ENCODE measurements around the gene PCSK9.

PCSK9 gene

GRCh38 chr1:55060133-55060999 is 21.0 kb downstream of the PCSK9 start:
- DNase-seq = no peak

- DNase-seq = no peak
Observed at GRCh38 chr1:55061000-55061705, 21.8 kb downstream of the PCSK9 start.

GRCh38 chr1:55061706-55062321 is 22.5 kb downstream of the PCSK9 start:
- DNase-seq = no peak

- no peak for DNase-seq
Observed at GRCh38 chr1:55062801-55063576, 23.6 kb downstream of the PCSK9 start.

- DNase-seq = no peak
Observed at GRCh38 chr1:55063577-55063942, 24.2 kb downstream of the PCSK9 start.

- DNase-seq = no peak
Observed at GRCh38 chr1:55064071-55064581, 24.8 kb downstream of the PCSK9 start.

- DNase-seq = no peak
Observed at GRCh38 chr1:55064861-55065263, 25.5 kb downstream of the PCSK9 start.

- no peak for DNase-seq
Observed at GRCh38 chr1:55065648-55066047, 26.3 kb downstream of the PCSK9 start.

GRCh38 chr1:55067022-55067778 is 27.9 kb downstream of the PCSK9 start:
- DNase-seq = no peak

- DNase-seq = no peak
Observed at GRCh38 chr1:55067914-55068313, 28.6 kb downstream of the PCSK9 start.

GRCh38 chr1:55068638-55069037 is 29.3 kb downstream of the PCSK9 start:
- DNase-seq = no peak

GRCh38 chr1:55069280-55069679 is 29.9 kb downstream of the PCSK9 start:
- no peak for DNase-seq

- no peak for DNase-seq
Observed at GRCh38 chr1:55070293-55071164, 31.2 kb downstream of the PCSK9 start.

- DNase-seq = no peak
Observed at GRCh38 chr1:55071477-55071876, 32.1 kb downstream of the PCSK9 start.

GRCh38 chr1:55073187-55073916 is 34.0 kb downstream of the PCSK9 start:
- DNase-seq = no peak

- no peak for DNase-seq
Observed at GRCh38 chr1:55074455-55074854, 35.1 kb downstream of the PCSK9 start.

- no peak for DNase-seq
Observed at GRCh38 chr1:55076356-55076755, 37.0 kb downstream of the PCSK9 start.

- no peak for DNase-seq
Observed at GRCh38 chr1:55078470-55078869, 39.1 kb downstream of the PCSK9 start.

GRCh38 chr1:55079651-55080050 is 40.3 kb downstream of the PCSK9 start:
- DNase-seq = no peak

GRCh38 chr1:55081188-55081904 is 42.0 kb downstream of the PCSK9 start:
- no peak for DNase-seq

Data from NCI-H1436 treated with DMSO at 0.1 percent for 48 hours (cell line).